ENCODE data around the gene FKBP2. TPM values are rescaled to one million over a fixed set of nuclear protein-coding genes. Genes with fewer than 3 reads are reported as not detected.
A peak's percentile ranks its signal among the peaks of the same experiment; 100 is the strongest.

Gene FKBP2
- total and polyA plus RNA-seq, 2 of the 13 experiments (the other 11 are each of a cell fraction or from before 2014, with no cell fraction given): 30.1 to 53.3 TPM

DNA sequence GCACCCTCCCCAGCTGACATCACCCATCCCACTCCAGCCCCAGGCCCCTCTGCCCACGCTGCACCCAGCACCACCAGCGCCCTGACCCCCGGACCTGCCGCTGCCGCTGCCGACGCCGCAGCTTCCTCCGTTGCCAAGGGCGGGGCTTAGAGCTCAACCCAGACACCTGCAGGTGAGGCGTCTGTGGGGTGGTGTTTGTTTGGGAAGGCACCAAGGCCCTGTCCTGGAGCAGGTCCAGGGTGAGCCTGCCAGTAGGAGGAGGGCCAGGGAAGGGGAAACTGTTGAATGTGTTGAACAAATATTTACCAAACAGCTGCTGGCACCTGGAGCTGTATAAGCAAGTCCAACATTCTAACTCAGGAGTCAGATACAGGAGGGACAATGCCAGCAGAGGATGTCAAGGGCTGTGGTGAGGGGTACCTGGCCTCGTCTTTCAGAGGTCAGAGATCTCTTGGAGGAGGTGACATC lies 3.4 kb upstream of the FKBP2 start (continued):
- TF ChIP-seq, protein P1, sequence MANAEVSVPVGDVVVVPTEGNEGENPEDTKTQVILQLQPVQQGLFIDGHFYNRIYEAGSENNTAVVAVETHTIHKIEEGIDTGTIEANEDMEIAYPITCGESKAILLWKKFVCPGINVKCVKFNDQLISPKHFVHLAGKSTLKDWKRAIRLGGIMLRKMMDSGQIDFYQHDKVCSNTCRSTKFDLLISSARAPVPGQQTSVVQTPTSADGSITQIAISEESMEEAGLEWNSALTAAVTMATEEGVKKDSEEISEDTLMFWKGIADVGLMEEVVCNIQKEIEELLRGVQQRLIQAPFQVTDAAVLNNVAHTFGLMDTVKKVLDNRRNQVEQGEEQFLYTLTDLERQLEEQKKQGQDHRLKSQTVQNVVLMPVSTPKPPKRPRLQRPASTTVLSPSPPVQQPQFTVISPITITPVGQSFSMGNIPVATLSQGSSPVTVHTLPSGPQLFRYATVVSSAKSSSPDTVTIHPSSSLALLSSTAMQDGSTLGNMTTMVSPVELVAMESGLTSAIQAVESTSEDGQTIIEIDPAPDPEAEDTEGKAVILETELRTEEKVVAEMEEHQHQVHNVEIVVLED (CRISPR knock-in tag; IDR thresholded peaks at IDR 0.05; ENCODE audit: borderline replicate concordance): peak; percentile 51; the same call in 1 of the 2 replicates
- peak; percentile 30; the same call in 1 of the 2 replicates for TF ChIP-seq KDM5A (IDR thresholded peaks at IDR 0.05; ENCODE audit: borderline replicate concordance, low read length)
- TF ChIP-seq, protein P2, sequence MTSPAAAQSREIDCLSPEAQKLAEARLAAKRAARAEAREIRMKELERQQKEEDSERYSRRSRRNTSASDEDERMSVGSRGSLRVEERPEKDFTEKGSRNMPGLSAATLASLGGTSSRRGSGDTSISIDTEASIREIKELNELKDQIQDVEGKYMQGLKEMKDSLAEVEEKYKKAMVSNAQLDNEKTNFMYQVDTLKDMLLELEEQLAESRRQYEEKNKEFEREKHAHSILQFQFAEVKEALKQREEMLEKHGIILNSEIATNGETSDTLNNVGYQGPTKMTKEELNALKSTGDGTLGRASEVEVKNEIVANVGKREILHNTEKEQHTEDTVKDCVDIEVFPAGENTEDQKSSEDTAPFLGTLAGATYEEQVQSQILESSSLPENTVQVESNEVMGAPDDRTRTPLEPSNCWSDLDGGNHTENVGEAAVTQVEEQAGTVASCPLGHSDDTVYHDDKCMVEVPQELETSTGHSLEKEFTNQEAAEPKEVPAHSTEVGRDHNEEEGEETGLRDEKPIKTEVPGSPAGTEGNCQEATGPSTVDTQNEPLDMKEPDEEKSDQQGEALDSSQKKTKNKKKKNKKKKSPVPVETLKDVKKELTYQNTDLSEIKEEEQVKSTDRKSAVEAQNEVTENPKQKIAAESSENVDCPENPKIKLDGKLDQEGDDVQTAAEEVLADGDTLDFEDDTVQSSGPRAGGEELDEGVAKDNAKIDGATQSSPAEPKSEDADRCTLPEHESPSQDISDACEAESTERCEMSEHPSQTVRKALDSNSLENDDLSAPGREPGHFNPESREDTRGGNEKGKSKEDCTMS (CRISPR knock-in tag; conservative IDR thresholded peaks at IDR 0.05): no peak
- 0 out of 2 replicates have a peak, but pooled peaks have one; percentile 60 for TF ChIP-seq HOXA7 (CRISPR knock-in tag; IDR thresholded peaks at IDR 0.05)
- TF ChIP-seq, protein P3, sequence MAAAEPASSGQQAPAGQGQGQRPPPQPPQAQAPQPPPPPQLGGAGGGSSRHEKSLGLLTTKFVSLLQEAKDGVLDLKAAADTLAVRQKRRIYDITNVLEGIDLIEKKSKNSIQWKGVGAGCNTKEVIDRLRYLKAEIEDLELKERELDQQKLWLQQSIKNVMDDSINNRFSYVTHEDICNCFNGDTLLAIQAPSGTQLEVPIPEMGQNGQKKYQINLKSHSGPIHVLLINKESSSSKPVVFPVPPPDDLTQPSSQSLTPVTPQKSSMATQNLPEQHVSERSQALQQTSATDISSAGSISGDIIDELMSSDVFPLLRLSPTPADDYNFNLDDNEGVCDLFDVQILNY (CRISPR knock-in tag; conservative IDR thresholded peaks at IDR 0.05): no peak
- peak; percentile 56; the same call in 1 of the 2 replicates for TF ChIP-seq KLF6 (CRISPR knock-in tag; IDR thresholded peaks at IDR 0.05)
- TF ChIP-seq DR1 (CRISPR knock-in tag; IDR thresholded peaks at IDR 0.05): peak; percentile 40; the same call in 1 of the 2 replicates
- TF ChIP-seq SRSF1 (optimal IDR thresholded peaks at IDR 0.05; ENCODE audit: low read depth, low read length): no peak
- no peak for TF ChIP-seq ZSCAN31 (CRISPR knock-in tag; IDR thresholded peaks at IDR 0.05; ENCODE audit: low read depth)
- TF ChIP-seq RORA (CRISPR knock-in tag; IDR thresholded peaks at IDR 0.05): no peak
- TF ChIP-seq, protein P4, sequence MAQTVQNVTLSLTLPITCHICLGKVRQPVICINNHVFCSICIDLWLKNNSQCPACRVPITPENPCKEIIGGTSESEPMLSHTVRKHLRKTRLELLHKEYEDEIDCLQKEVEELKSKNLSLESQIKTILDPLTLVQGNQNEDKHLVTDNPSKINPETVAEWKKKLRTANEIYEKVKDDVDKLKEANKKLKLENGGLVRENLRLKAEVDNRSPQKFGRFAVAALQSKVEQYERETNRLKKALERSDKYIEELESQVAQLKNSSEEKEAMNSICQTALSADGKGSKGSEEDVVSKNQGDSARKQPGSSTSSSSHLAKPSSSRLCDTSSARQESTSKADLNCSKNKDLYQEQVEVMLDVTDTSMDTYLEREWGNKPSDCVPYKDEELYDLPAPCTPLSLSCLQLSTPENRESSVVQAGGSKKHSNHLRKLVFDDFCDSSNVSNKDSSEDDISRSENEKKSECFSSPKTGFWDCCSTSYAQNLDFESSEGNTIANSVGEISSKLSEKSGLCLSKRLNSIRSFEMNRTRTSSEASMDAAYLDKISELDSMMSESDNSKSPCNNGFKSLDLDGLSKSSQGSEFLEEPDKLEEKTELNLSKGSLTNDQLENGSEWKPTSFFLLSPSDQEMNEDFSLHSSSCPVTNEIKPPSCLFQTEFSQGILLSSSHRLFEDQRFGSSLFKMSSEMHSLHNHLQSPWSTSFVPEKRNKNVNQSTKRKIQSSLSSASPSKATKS (CRISPR knock-in tag; IDR thresholded peaks at IDR 0.05): no peak
- TF ChIP-seq, protein P5, sequence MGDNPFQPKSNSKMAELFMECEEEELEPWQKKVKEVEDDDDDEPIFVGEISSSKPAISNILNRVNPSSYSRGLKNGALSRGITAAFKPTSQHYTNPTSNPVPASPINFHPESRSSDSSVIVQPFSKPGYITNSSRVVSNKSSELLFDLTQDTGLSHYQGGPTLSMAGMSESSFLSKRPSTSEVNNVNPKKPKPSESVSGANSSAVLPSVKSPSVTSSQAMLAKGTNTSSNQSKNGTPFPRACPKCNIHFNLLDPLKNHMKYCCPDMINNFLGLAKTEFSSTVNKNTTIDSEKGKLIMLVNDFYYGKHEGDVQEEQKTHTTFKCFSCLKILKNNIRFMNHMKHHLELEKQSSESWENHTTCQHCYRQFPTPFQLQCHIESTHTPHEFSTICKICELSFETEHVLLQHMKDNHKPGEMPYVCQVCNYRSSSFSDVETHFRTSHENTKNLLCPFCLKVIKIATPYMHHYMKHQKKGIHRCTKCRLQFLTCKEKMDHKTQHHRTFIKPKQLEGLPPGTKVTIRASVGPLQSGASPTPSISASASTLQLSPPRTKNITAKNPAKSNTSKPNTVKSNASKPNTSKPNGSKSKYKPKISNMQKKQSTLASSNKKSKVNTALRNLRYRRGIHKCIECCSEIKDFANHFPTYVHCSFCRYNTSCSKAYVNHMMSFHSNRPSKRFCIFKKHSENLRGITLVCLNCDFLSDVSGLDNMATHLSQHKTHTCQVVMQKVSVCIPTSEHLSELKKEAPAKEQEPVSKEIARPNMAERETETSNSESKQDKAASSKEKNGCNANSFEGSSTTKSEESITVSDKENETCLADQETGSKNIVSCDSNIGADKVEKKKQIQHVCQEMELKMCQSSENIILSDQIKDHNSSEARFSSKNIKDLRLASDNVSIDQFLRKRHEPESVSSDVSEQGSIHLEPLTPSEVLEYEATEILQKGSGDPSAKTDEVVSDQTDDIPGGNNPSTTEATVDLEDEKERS (CRISPR knock-in tag; IDR thresholded peaks at IDR 0.05): no peak
- TF ChIP-seq, protein P6, sequence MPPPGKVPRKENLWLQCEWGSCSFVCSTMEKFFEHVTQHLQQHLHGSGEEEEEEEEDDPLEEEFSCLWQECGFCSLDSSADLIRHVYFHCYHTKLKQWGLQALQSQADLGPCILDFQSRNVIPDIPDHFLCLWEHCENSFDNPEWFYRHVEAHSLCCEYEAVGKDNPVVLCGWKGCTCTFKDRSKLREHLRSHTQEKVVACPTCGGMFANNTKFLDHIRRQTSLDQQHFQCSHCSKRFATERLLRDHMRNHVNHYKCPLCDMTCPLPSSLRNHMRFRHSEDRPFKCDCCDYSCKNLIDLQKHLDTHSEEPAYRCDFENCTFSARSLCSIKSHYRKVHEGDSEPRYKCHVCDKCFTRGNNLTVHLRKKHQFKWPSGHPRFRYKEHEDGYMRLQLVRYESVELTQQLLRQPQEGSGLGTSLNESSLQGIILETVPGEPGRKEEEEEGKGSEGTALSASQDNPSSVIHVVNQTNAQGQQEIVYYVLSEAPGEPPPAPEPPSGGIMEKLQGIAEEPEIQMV (CRISPR knock-in tag; IDR thresholded peaks at IDR 0.05; ENCODE audit: low read depth): peak; percentile 50; the same call in 1 of the 2 replicates
- TF ChIP-seq, protein P7, sequence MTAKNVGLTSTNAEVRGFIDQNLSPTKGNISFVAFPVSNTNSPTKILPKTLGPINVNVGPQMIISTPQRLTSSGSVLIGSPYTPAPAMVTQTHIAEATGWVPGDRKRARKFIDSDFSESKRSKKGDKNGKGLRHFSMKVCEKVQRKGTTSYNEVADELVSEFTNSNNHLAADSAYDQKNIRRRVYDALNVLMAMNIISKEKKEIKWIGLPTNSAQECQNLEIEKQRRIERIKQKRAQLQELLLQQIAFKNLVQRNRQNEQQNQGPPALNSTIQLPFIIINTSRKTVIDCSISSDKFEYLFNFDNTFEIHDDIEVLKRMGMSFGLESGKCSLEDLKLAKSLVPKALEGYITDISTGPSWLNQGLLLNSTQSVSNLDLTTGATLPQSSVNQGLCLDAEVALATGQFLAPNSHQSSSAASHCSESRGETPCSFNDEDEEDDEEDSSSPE (CRISPR knock-in tag; IDR thresholded peaks at IDR 0.05): 0 out of 2 replicates have a peak, but pooled peaks have one; percentile 26

All from HepG2 (cell line).